Muscle layer of duodenum (tissue), 2 donors: ENCODE results near the gene ABRAXAS1.
"Not testable (repeated sequence)": the region's sequence is repeated elsewhere in the genome, so short reads cannot be mapped to it uniquely, and the experiment has no call there.

Experiments used
- H3K27ac ChIP-seq: one replicate; pipeline ENCODE4 v1.7.0; 2013; ENCODE audit warnings: mild to moderate bottlenecking, low read length
- H3K27me3 ChIP-seq: one replicate; pipeline ENCODE4 v1.7.0; 2013; ENCODE audit warnings: low read depth, mild to moderate bottlenecking, control low read depth, low read length
- H3K36me3 ChIP-seq, 2 donors: one replicate each; pipeline ENCODE4 v1.7.0; 2013; ENCODE audit warnings: low read length in 2 of 2, control low read depth in 1 of 2, mild to moderate bottlenecking in 1 of 2; ENCODE audit not compliant: insufficient read depth in 2 of 2, control insufficient read depth in 1 of 2
- H3K4me1 ChIP-seq, 2 donors: one replicate each; pipeline ENCODE4 v1.7.0; 2013; ENCODE audit warnings: low read length in 2 of 2, mild to moderate bottlenecking in 2 of 2, control low read depth in 1 of 2, moderate library complexity in 1 of 2; ENCODE audit not compliant: insufficient read depth in 2 of 2, control insufficient read depth in 1 of 2
- H3K4me3 ChIP-seq, 2 donors: one replicate each; pipeline ENCODE4 v1.7.0; 2013; ENCODE audit warnings: low read length in 2 of 2, low read depth in 1 of 2, mild to moderate bottlenecking in 1 of 2
- H3K9me3 ChIP-seq, 2 donors: one replicate each; pipeline ENCODE4 v1.7.0; 2013; ENCODE audit warnings: low read length in 2 of 2, control low read depth in 1 of 2, mild to moderate bottlenecking in 1 of 2; ENCODE audit not compliant: control insufficient read depth in 1 of 2
- donor health status: healthy.

ABRAXAS1 gene

DNA sequence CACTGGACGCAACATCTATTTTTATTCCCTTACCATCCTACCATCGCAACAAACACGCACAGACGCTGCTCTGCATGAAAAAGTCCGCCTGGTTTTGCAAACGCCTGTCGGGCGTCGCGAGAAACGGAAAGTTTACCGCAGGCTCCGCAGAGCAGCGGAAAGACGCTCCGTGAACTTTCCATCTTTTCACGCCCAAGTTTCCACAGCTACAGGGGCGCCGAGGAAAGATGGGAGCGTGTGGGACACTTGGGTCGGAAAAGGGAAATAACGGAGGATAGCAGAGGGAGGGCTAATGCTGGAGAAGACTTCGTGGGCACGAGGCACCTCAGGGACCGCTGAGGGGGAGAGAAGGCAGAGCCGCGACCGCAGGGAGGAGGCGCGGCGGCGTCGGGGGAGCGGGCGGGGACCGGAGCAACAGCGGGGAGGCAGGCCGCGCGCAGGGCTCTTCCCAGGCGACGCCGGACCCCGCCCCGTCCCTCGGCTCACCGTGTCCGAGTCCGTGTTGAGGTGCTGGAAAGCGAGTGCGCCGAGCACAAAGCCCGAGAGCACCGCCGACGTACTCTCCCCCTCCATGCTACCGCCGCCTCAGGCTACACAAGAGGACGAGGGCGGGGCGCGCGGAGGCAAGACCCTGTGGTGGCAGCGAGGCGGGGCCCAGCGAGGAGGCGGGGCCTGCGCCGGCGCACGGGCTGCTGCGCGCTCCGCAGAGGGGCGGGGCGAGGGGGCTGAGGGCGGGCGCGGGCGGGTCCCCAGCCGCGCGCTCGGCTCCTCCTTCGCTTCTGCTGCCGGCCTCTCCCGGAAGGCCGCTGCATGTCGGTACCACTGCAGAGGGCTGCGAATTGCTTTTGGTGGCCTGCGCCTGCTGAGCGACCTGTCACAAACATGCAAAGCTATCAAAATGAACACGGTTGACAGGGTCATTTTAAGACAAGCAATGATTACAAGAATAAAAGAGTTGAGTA is at the start of gene ABRAXAS1:
Gene ABRAXAS1 (minus strand): TSS at position 601 of the 962 bp plus-strand sequence. CDS start 28 bp downstream, at position 573.
- Histone ChIP-seq H3K27ac (peak within 1 kb of the TSS; percentile 76), H3K27me3 (no peaks in the 10 kb centered on the region), H3K4me1 (peaks cover 0 to 9% of the 10 kb centered on the region in 2 donors), H3K4me3 (peak within 1 kb of the TSS; percentile 84 to 97), H3K9me3 (no peaks in the 10 kb centered on the region), H3K36me3 (no peaks in the 10 kb centered on the region)

DNA sequence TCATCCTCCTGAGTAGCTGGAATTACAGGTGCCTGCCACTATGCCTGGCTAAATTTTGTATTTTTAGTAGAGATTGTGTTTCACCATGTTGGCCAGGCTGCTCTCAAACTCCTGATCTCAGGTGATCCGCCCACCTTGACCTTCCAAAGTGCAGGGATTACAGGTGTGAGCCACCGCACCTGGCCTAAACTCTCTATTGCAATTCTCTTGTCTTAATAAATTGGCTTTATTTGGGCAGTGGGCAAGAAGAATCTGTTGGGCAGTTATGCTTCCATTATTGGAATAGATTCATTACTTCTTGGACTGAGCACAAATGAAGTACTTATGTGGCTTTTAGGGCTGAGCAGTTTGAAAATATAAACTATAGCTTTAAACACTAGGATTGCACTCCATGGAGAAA is 42.8 kb upstream of the ABRAXAS1 start:
- Histone ChIP-seq H3K27me3 (no peaks in the 10 kb centered on the region), H3K9me3 (no peaks in the 10 kb centered on the region), H3K27ac (no peak overlapping the region), H3K4me1 (no peaks in the 10 kb centered on the region), H3K36me3 (no peaks in the 10 kb centered on the region), H3K4me3 (no peak overlapping the region)

DNA sequence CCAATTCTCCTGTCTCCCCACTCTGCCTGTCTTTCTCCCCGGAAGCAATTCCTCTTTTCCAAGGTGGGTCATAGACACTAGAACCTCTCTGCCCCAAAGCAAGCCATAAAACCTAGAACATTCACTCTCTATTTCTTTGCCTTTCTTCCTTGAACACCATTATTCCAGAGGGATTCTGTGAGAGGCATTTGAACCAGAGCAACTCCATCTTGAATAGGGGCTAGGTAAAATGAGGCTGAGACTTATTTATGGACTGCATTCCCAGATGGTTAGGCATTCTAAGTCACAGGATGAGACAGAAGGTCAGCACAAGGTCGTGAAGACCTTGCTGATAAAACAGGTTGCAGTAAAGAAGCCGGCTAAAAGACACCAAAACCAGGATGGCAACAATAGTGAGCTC is 37.3 kb upstream of the ABRAXAS1 start:
- Histone ChIP-seq H3K4me3 (no peak overlapping the region), H3K4me1 (no peaks in the 10 kb centered on the region), H3K36me3 (no peaks in the 10 kb centered on the region), H3K9me3 (no peaks in the 10 kb centered on the region), H3K27me3 (no peaks in the 10 kb centered on the region), H3K27ac (no peak overlapping the region)

DNA sequence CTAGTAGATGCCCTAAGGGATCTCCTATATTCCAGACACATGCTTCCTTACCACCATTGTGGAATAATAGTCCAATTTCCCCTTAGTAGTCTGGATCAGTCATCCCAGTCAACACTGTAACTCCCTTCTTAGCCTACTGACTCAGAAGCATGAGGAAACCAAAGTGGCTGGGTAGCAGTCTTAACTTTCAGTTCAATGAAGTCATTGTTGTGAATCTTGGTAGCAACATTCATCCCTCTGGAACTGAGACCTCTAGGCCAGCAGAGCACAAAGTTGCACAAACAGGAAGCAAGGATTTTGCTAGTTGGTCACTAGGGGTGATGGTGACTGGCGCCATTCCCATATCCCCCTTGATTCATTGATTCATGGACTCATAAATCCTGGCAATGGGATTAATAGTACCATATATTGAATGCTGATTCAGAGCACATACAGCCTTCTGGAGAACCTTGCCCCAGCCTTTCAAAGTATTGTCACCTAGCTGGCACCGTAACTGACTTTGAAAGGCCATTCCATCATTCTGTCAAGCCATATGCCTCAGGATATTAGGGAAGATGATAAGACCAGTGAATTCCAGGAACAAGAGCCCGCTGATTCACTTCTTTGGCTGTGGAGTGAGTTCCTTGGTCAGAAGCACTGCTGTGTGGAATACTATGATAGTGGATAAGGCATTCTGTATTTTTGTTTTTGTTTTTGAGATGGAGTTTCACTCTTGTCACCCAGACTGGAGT is 31.3 kb upstream of the ABRAXAS1 start:
- H3K9me3 ChIP-seq: no peaks in the 10 kb centered on the region
- no peak overlapping the region for H3K4me3 ChIP-seq
- no peaks in the 10 kb centered on the region for H3K4me1 ChIP-seq
- H3K27me3 ChIP-seq: no peaks in the 10 kb centered on the region
- H3K27ac ChIP-seq: no peak overlapping the region
- no peaks in the 10 kb centered on the region for H3K36me3 ChIP-seq

DNA sequence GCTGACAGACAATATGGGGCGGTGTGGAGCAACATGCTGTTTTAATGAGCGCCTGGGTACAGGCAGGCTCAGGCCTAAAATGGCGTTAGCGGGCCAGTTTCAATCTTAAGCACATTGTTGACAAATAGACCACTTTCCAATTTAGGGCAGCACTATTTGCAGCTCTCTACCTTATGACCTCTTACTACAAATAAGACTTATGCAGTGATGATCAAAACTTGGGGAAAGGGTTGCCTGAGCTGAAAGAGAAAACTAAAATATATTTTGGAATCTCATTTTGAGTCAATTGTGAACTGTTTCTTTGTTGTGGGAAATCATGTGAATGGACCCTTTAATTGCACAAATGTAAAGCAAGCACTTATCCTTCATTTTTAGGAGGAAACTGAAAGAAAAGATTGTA is 25.5 kb upstream of the ABRAXAS1 start:
- H3K9me3 ChIP-seq: no peaks in the 10 kb centered on the region
- no peaks in the 10 kb centered on the region for H3K4me1 ChIP-seq
- H3K36me3 ChIP-seq: no peaks in the 10 kb centered on the region
- no peak overlapping the region for H3K27ac ChIP-seq
- H3K27me3 ChIP-seq: no peaks in the 10 kb centered on the region
- no peak overlapping the region for H3K4me3 ChIP-seq

DNA sequence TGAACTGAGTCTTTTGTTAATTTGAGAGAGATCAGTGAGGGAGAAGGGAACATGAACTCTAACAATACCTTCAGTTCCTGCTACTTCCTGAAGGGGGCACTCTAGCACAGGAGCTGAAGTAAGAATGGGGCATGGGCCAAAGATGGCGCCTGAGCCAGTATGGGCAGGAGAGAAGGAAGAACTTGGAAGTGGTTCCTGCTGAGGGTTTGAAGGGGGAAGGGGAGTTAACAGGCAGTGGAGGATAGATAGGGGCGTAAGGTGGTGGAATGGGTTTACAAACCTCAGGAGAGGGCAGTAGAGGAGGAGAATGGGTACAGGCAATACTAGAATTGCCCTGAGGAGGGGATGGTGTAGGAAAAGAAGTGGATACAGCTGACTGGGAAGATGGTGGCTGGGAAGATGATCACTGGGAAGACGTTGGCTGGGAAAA is 24.3 kb upstream of the ABRAXAS1 start:
- not testable (repeated sequence) for H3K36me3 ChIP-seq, H3K4me1 ChIP-seq, H3K4me3 ChIP-seq, H3K9me3 ChIP-seq, H3K27me3 ChIP-seq, H3K27ac ChIP-seq

DNA sequence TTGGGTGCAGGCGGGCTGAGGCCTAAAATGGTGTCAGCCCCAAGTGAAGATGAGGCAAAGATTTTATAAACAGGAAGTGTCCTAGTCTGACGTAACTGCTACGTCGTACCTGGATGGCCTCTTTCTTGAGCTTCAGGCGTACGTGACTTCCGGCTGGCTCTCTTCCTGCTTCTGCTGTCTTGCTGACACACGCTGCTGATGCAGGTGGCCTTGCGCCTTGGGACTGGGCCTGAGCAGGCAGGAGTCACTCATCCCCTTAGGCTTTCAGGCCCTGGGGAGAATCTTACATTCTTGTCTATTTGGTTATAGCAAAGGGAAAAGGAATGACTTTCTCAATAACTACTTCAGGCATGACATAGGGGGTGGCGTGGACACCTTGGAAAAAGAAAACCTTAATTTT is 20.1 kb upstream of the ABRAXAS1 start:
- Histone ChIP-seq H3K36me3 (no peaks in the 10 kb centered on the region), H3K4me3 (no peak overlapping the region), H3K27ac (no peak overlapping the region), H3K9me3 (no peaks in the 10 kb centered on the region), H3K27me3 (no peaks in the 10 kb centered on the region), H3K4me1 (no peaks in the 10 kb centered on the region)

DNA sequence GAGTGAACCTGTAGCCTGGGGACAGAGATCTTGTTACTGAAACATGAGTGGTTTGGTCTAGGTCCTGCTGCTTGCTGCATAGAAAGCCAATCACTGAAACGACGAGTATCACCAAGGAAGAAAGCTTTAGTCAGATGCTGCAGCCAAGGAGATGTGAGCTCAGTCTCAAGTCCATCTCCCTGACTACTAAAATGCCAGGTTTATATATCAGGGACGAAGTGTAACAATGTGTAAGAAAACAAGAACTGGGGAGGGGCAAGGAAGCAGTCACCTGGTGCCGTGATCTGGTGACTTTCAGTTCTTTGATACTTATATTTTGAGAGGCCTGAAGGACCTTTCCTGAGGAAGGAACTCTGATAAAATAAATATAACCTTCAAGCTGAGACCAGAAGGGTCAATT is 19.6 kb upstream of the ABRAXAS1 start:
- Histone ChIP-seq H3K4me1 (no peaks in the 10 kb centered on the region), H3K36me3 (no peaks in the 10 kb centered on the region), H3K4me3 (no peak overlapping the region), H3K9me3 (no peaks in the 10 kb centered on the region), H3K27ac (no peak overlapping the region), H3K27me3 (no peaks in the 10 kb centered on the region)

DNA sequence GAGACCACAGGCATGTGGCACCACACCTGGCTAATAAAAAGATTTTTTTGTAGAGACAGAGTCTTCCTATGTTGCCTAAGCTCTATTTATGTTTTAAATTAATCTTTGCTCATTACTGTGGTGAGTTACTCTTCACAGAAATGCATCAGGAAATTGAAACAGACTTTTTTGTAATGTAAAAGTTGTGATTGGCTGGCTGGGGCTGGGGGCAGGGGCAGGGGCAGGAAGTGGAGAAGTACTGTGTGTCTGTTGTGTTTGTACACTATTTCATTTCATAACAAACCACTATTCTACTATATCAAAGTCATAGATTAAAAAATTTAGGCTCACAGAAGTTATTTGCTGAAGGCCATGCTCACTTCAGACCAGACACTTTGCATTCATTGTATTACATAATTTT is 19.1 kb upstream of the ABRAXAS1 start:
- Histone ChIP-seq H3K36me3 (no peaks in the 10 kb centered on the region), H3K4me3 (no peak overlapping the region), H3K4me1 (no peaks in the 10 kb centered on the region), H3K27me3 (no peaks in the 10 kb centered on the region), H3K9me3 (no peaks in the 10 kb centered on the region), H3K27ac (no peak overlapping the region)

DNA sequence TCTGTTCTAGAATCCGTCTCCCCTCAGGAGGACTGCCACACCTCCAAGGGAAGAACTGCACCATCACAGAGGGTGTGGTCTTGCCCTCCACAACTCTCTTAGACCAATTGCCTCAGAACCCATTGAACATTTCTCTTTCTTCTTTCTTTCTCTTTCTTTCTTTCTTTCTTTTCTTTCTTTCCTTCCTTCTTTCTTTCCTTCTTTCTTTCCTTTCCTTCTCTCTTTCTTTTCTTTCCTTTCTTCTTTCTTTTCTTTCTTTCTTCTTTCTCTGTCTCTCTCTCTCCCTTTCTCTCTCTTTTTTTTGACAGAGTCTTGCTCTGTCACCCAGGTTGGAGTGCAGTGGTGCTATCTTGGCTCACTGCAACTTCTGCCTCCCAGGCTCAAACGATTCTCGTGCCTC is 16.8 kb upstream of the ABRAXAS1 start:
- not testable (repeated sequence) for H3K27ac ChIP-seq, H3K4me3 ChIP-seq, H3K27me3 ChIP-seq, H3K36me3 ChIP-seq, H3K9me3 ChIP-seq, H3K4me1 ChIP-seq

DNA sequence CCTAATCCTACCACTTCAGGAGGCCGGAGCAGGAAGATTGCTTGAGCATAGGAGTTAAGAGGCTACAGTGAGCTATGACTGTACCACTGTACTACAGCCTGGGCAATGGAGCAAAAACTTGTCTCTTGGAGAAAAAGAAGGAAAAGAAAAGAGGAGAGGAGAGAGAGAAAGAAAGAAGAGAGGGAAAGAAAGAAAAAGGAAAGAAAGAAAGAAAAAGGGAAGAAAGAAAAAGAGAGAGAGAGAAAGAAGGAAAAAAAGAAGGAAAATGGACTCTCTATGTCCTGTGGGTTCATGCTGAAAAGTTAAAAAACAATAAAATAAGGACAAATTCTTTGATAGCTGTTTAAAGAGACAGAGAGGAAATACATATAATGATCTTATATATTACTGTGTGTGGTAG is 13.3 kb upstream of the ABRAXAS1 start:
- no peaks in the 10 kb centered on the region for H3K36me3 ChIP-seq
- H3K9me3 ChIP-seq: no peaks in the 10 kb centered on the region
- no peak overlapping the region for H3K4me3 ChIP-seq
- H3K27me3 ChIP-seq: no peaks in the 10 kb centered on the region
- no peaks in the 10 kb centered on the region for H3K4me1 ChIP-seq
- no peak overlapping the region for H3K27ac ChIP-seq
